Stimulated activated CD4-positive, alpha-beta T cell treated with anti-CD3 and anti-CD28 coated beads, Interleukin-2, amount 100 ng/mL, for 48 hours (primary cell): ENCODE results near the gene GRAMD2B.
"Not testable (repeated sequence)": the region's sequence is repeated elsewhere in the genome, so short reads cannot be mapped to it uniquely, and the experiment has no call there.

Experiments
- DNase-seq, 2 donors: peaks; one replicate each; pipeline ENCODE4 v3.0.0-alpha.2; 2020

GRAMD2B gene

GRCh38 chr5:126514558-126515141 is 91.4 kb downstream of the GRAMD2B start:
- DNase-seq, result no peak

- no peak for DNase-seq
These were observed 92.1 kb downstream of the GRAMD2B start for GRCh38 chr5:126515337-126515736.

- DNase-seq, result no peak
These were observed 92.9 kb downstream of the GRAMD2B start for GRCh38 chr5:126516133-126516532.

- no peak for DNase-seq
These were observed 93.6 kb downstream of the GRAMD2B start for GRCh38 chr5:126516852-126517251.

GRCh38 chr5:126519223-126519622 is 96.0 kb downstream of the GRAMD2B start:
- not testable (repeated sequence) for DNase-seq

GRCh38 chr5:126519637-126520592 is 96.7 kb downstream of the GRAMD2B start:
- DNase-seq, result no peak

GRCh38 chr5:126520593-126520953 is 97.4 kb downstream of the GRAMD2B start:
- DNase-seq, result no peak

- DNase-seq, result no peak
These were observed 97.9 kb downstream of the GRAMD2B start for GRCh38 chr5:126521130-126521529.

- no peak for DNase-seq
These were observed 100.8 kb downstream of the GRAMD2B start for GRCh38 chr5:126523818-126524510.

GRCh38 chr5:126525630-126526245 is 102.5 kb downstream of the GRAMD2B start:
- no peak for DNase-seq

GRCh38 chr5:126526493-126526892 is 103.3 kb downstream of the GRAMD2B start:
- DNase-seq, result no peak

GRCh38 chr5:126527158-126527557 is 103.9 kb downstream of the GRAMD2B start:
- no peak for DNase-seq

GRCh38 chr5:126527892-126528291 is 104.7 kb downstream of the GRAMD2B start:
- DNase-seq, result no peak

- DNase-seq, result no peak
These were observed 108.4 kb downstream of the GRAMD2B start for GRCh38 chr5:126531543-126532120.

- no peak for DNase-seq
These were observed 111.3 kb downstream of the GRAMD2B start for GRCh38 chr5:126534553-126534952.

GRCh38 chr5:126535856-126536545 is 112.8 kb downstream of the GRAMD2B start:
- no peak for DNase-seq

- no peak for DNase-seq
These were observed 113.7 kb downstream of the GRAMD2B start for GRCh38 chr5:126536874-126537273.

- no peak for DNase-seq
These were observed 115.4 kb downstream of the GRAMD2B start for GRCh38 chr5:126538579-126538978.

- no peak for DNase-seq
These were observed 117.4 kb downstream of the GRAMD2B start for GRCh38 chr5:126540631-126541030.

- DNase-seq, result no peak
These were observed 119.2 kb downstream of the GRAMD2B start for GRCh38 chr5:126542441-126542840.

- DNase-seq, result no peak
These were observed 119.8 kb downstream of the GRAMD2B start for GRCh38 chr5:126543009-126543408.

GRCh38 chr5:126543660-126544059 is 120.5 kb downstream of the GRAMD2B start:
- DNase-seq, result no peak
